Measurements from ENCODE around the gene TIAM2.

GRCh38 chr6:154984146-154984545 lies 11.0 kb upstream of the TIAM2 start:
- no peak for TF ChIP-seq CTCF (IDR thresholded peaks at IDR 0.05)
- TF ChIP-seq POLR2A (IDR thresholded peaks at IDR 0.05) = no peak

Data from transverse colon (tissue), 3 donors.